ENCODE data around the gene PLCD3. TPM values are rescaled to one million over a fixed set of nuclear protein-coding genes. Genes with fewer than 3 reads are reported as not detected.
A peak's percentile ranks its signal among the peaks of the same experiment; 100 is the strongest.

PLCD3 gene
- total and polyA plus RNA-seq, 9 of the 15 experiments (the other 6 are each of a cell fraction or from before 2014, with no cell fraction given) = 0.20 to 22.6 (median 7.5) TPM

DNA sequence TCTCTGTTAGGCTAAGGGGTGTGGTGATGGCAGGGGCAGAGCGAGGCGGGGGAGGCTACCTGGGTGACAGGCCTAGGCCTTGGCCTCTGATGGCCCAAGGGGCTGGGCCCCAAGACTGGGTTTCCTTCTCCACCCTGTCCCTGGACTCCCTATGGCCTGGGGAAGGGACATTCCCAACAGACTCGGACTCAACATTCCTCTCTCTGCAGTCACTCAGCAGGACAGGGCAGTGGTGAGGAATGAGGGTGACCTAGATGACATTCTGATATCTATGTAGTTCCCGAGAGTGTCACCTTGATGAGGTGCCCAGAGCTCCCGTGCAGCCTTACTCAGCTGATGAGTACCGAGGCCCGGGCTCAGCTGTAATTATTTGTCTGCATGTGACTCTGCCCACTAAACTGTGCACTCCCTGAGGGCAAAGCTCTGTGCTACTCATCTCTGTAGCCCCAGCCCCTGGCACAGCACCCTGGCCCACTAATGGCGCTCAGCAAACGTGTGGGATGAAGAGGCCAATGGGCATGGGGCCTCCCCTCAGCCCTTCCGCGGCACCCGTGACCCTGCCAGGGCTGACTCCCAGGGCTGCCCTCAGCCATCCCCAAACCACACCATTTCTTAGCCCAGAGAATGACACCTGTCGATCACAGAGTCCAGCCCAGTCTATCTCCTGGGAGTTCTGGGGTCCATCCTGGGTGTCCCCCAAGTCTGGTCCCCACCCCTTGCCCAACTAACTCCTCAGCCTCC is 2.2 kb downstream of the PLCD3 start:
- Histone ChIP-seq H3K4me2 (ENCODE audit: insufficient read depth, low read length) (no peak overlapping the region), H3K9ac (ENCODE audit: insufficient read depth in 1 of 2, low read depth in 2 of 2, low read length in 2 of 2) (peak overlapping the region in 1 of 2 experiments; percentile 30; a peak in 2 of 4 replicates), H3K36me3 (ENCODE audit: control insufficient read depth, insufficient read depth, low read length) (no peaks in the 10 kb centered on the region), H3K4me3 (no peak overlapping the region), H3K4me1 (replicated peaks in 1 of 2; ENCODE audit: control insufficient read depth in 2 of 2, insufficient read depth in 2 of 2, low read length in 2 of 2) (peaks cover 26 to 52% of the 10 kb centered on the region in 2 experiments; a peak in 4 of 5 replicates), H3K27ac (ENCODE audit: extremely low read depth, low read depth, low read length) (no peak overlapping the region), H3K27me3 (ENCODE audit: control insufficient read depth in 2 of 2, insufficient read depth in 2 of 2, low read length in 2 of 2) (no peaks in the 10 kb centered on the region), H2AFZ (ENCODE audit: low read depth, low read length) (no peak overlapping the region), H3K9me1 (ENCODE audit: control insufficient read depth, insufficient read depth, low read length) (no peaks in the 10 kb centered on the region), H4K20me1 (replicated peaks; ENCODE audit: control insufficient read depth, insufficient read depth, low read length) (peaks cover 6% of the 10 kb centered on the region; the same call in 1 of the 2 replicates), H3K79me2 (ENCODE audit: control insufficient read depth, insufficient read depth, low read length) (no peaks in the 10 kb centered on the region), H3K9me3 (replicated peaks; ENCODE audit: control insufficient read depth, insufficient read depth, low read depth, low read length) (no peaks in the 10 kb centered on the region; the same call in 1 of the 2 replicates)
- ATAC-seq (no peak), FAIRE-seq (no peak), DNase-seq (ENCODE audit: extremely low read depth in 1 of 4, low spot score in 3 of 4) (no peak)
- 0 out of 2 replicates have a peak, but pooled peaks have one; percentile 18 for TF ChIP-seq ZFX (CRISPR knock-in tag; IDR thresholded peaks at IDR 0.05)
- TF ChIP-seq CEBPG (CRISPR knock-in tag; IDR thresholded peaks at IDR 0.05) = no peak
- TF ChIP-seq CEBPG (tag; conservative IDR thresholded peaks at IDR 0.05 in 1 of 2, IDR thresholded peaks at IDR 0.05 in 1 of 2) = no peak
- TF ChIP-seq U2AF1 (optimal IDR thresholded peaks at IDR 0.05; ENCODE audit: low read depth, low read length) = no peak
- BruUV-seq (replicated peaks) = no TSS peak
- ChIA-PET CTCF (ENCODE audit: low intra/inter-chr PET ratio) (interaction anchor here (1.1 to 1.6 kb wide), 2 partner anchors 31 to 350 kb away, joined by 3 to 5 read pairs; no protein-coding TSS in a partner anchor), POLR2A (interaction anchor here (5.2 kb wide), 1 partner anchor 19 kb away, joined by 48 read pairs; the partner anchor contains the start of gene HEXIM1)
- in situ Hi-C loops (cut with MboI) (no loop called here), intact Hi-C loops (cut with micrococcal nuclease) (loop anchor here (5.0 to 10.0 kb wide), 2 partner anchors 115 to 353 kb away; no protein-coding TSS in a partner anchor)
- 61% methylated on average over 13 of the region's 13 CpGs for WGBS (ENCODE audit: insufficient coverage, low coverage, missing lambda C conversion rate)

Measured in K562 (cell line).